ENCODE measurements around the gene PRKCE. TPM values are rescaled to one million over a fixed set of nuclear protein-coding genes. Genes with fewer than 3 reads are reported as not detected.

PRKCE gene
- total RNA-seq, 4 donors from 2014 or later: 10.9 to 19.6 (median 14.9) TPM

DNA sequence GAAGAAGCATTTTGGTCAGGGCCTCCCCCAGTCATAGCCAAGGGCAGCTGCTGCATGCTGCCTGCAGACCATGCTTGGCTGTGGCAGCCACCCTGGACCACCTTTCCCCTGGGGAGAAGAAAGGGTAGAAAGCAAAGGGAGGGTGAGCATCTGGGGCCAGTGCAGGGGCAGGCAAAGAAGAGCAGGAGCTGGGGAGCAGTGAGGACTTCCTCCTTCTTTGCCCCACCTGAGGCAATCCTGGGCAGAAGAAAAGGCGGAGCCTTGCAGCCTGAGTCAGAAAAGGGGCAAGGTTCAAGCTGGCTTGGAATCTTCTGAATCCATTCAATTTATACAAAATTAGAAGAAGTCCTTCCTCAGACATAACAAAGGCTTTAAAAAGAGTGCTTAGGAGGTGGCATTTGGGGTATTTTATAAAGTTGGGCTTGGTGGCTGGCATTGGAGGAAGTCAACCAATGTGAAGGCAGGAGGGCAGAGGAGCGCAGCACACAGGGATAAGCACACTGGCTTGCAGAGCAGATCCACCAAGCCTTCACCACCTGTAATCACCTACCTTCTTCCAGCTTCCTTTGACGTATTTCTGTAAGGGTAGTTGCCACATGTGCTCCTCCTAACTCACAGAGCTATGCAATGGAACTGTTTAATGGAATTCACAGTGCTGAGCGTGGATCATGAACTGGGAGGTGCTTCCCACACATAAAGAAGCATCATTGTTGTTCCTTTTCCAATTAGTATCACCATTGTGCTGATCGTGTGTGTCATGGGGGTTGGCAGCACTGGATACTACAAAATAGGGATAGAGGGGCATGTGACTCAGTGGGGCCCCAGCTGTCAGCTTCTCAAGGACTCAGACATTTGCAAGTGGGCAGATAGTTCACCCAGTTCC, 491.3 kb downstream of the PRKCE start:
- TF ChIP-seq, protein P1, sequence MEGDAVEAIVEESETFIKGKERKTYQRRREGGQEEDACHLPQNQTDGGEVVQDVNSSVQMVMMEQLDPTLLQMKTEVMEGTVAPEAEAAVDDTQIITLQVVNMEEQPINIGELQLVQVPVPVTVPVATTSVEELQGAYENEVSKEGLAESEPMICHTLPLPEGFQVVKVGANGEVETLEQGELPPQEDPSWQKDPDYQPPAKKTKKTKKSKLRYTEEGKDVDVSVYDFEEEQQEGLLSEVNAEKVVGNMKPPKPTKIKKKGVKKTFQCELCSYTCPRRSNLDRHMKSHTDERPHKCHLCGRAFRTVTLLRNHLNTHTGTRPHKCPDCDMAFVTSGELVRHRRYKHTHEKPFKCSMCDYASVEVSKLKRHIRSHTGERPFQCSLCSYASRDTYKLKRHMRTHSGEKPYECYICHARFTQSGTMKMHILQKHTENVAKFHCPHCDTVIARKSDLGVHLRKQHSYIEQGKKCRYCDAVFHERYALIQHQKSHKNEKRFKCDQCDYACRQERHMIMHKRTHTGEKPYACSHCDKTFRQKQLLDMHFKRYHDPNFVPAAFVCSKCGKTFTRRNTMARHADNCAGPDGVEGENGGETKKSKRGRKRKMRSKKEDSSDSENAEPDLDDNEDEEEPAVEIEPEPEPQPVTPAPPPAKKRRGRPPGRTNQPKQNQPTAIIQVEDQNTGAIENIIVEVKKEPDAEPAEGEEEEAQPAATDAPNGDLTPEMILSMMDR (IDR thresholded peaks at IDR 0.05; ENCODE audit: low read depth): no peak

GRCh38 chr2:46143429-46144132, 492.1 kb downstream of the PRKCE start:
- TF ChIP-seq, protein P1 (IDR thresholded peaks at IDR 0.05; ENCODE audit: low read depth): no peak

- TF ChIP-seq, protein P1 (IDR thresholded peaks at IDR 0.05; ENCODE audit: low read depth): no peak
Observed at GRCh38 chr2:46144133-46144800, 492.8 kb downstream of the PRKCE start.

GRCh38 chr2:46145017-46145416, 493.5 kb downstream of the PRKCE start:
- TF ChIP-seq, protein P1 (IDR thresholded peaks at IDR 0.05; ENCODE audit: low read depth): no peak

- TF ChIP-seq, protein P1 (IDR thresholded peaks at IDR 0.05; ENCODE audit: low read depth): no peak
Observed at GRCh38 chr2:46145840-46146239, 494.4 kb downstream of the PRKCE start.

DNA sequence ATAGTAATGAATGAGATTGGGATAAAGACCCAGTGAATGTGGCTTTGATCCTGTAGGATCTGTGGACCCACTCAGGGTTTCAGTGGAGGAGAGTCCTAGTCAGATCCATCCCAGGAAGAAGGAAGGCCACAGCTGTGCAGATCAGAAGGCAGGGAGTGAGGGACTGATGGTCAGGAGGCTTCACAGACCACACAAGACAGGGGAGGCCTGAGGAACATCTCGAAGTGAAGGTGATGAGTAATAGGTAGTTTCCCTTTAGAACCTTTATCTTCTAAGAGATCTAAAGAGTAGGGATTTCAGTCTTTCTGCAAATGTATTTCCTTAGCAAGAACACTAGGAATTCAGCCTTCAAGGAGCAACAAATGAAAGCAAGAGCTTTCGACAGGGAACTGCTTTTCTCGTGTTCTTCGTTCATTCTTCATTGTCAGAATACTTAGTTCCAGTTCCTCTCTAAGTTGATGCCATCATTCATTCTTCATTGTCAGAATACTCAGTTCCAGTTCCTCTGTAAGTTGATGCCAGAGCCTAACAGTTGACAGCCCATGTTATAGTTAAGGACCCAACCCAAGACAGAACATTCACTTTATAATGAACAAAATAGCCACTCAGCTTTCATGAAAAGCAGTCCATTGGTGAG, 495.5 kb downstream of the PRKCE start:
- TF ChIP-seq, protein P1 (IDR thresholded peaks at IDR 0.05; ENCODE audit: low read depth): no peak
